Trophoblast cell (in vitro differentiated cells and primary cell): ENCODE results near the gene TTYH2.
A peak's percentile ranks its signal among the peaks of the same experiment; 100 is the strongest.

Experiments
- DNase-seq, 2 donors: peaks; one replicate each; pipeline ENCODE4 v3.0.0-alpha.2; 2016
- H2AFZ ChIP-seq: 2 replicates; pipeline ENCODE4 v1.6.1; 2013; ENCODE audit warnings: low read length, moderate library complexity, mild to moderate bottlenecking; ENCODE audit not compliant: insufficient read depth, poor library complexity
- H2AK5ac ChIP-seq: 2 replicates; pipeline ENCODE4 v1.6.1; 2013; ENCODE audit warnings: mild to moderate bottlenecking, low read length
- H2BK120ac ChIP-seq: 2 replicates; pipeline ENCODE4 v1.6.1; 2013; ENCODE audit warnings: low read length, mild to moderate bottlenecking, moderate library complexity; ENCODE audit not compliant: insufficient read depth, poor library complexity
- H2BK12ac ChIP-seq: 2 replicates; pipeline ENCODE4 v1.6.1; 2013; ENCODE audit warnings: mild to moderate bottlenecking, low read length, moderate library complexity
- H2BK5ac ChIP-seq: 2 replicates; pipeline ENCODE4 v1.6.1; 2013; ENCODE audit warnings: low read length, low read depth, moderate library complexity, mild to moderate bottlenecking; ENCODE audit not compliant: poor library complexity
- H3K14ac ChIP-seq: 2 replicates; pipeline ENCODE4 v1.6.1; 2013; ENCODE audit warnings: mild to moderate bottlenecking, low read length
- H3K18ac ChIP-seq: 2 replicates; pipeline ENCODE4 v1.6.1; 2013; ENCODE audit warnings: mild to moderate bottlenecking, low read length
- H3K23ac ChIP-seq: 2 replicates; pipeline ENCODE4 v1.6.1; 2013; ENCODE audit warnings: low read length
- H3K27ac ChIP-seq: 2 replicates; pipeline ENCODE4 v1.5.1; 2013; ENCODE audit warnings: low read depth, mild to moderate bottlenecking, inconsistent platforms, low read length, moderate library complexity
- H3K27me3 ChIP-seq: 2 replicates; pipeline ENCODE4 v1.6.1; 2013; ENCODE audit warnings: inconsistent platforms, mild to moderate bottlenecking, low read length, moderate library complexity; ENCODE audit not compliant: insufficient read depth
- H3K36me3 ChIP-seq, 2 experiments: 1 replicate in 1 of 2; 2 replicates in 1 of 2; pipeline ENCODE4 v1.6.1; 2013; ENCODE audit warnings: low read length in 2 of 2, mild to moderate bottlenecking in 2 of 2, moderate library complexity in 1 of 2; ENCODE audit not compliant: insufficient read depth in 2 of 2, control insufficient read depth in 1 of 2
- H3K4ac ChIP-seq: 2 replicates; pipeline ENCODE4 v1.6.1; 2013; ENCODE audit warnings: low read depth, mild to moderate bottlenecking, low read length, moderate library complexity
- H3K4me1 ChIP-seq, 2 experiments: 1 replicate in 1 of 2; 2 replicates in 1 of 2; pipeline ENCODE4 v1.6.1; 2013; ENCODE audit warnings: low read length in 2 of 2, mild to moderate bottlenecking in 2 of 2, moderate library complexity in 1 of 2; ENCODE audit not compliant: insufficient read depth in 2 of 2, control insufficient read depth in 1 of 2
- H3K4me2 ChIP-seq: 2 replicates; pipeline ENCODE4 v1.6.1; 2013; ENCODE audit warnings: inconsistent platforms, mild to moderate bottlenecking, low read length, moderate library complexity
- H3K4me3 ChIP-seq: 2 replicates; pipeline ENCODE4 v1.5.1; 2013; ENCODE audit warnings: mild to moderate bottlenecking, low read depth, low read length, inconsistent platforms
- H3K79me1 ChIP-seq: one replicate; pipeline ENCODE4 v1.6.1; 2013; ENCODE audit warnings: low read length
- H3K79me2 ChIP-seq: 2 replicates; pipeline ENCODE4 v1.6.1; 2013; ENCODE audit warnings: low read length, mild to moderate bottlenecking; ENCODE audit not compliant: control insufficient read depth, insufficient read depth, poor library complexity
- H3K9ac ChIP-seq: 2 replicates; pipeline ENCODE4 v1.6.1; 2013; ENCODE audit warnings: mild to moderate bottlenecking, low read length
- H3K9me3 ChIP-seq: 2 replicates; pipeline ENCODE4 v1.6.1; 2013; ENCODE audit warnings: low read depth, mild to moderate bottlenecking, control low read depth, inconsistent platforms, low read length; ENCODE audit not compliant: insufficient read depth
- H4K12ac ChIP-seq: 2 replicates; pipeline ENCODE4 v1.6.1; 2013; ENCODE audit warnings: low read depth, mild to moderate bottlenecking, low read length, moderate library complexity
- H4K8ac ChIP-seq: 2 replicates; pipeline ENCODE4 v1.6.1; 2013; ENCODE audit warnings: low read depth, mild to moderate bottlenecking, low read length, moderate library complexity
- H4K91ac ChIP-seq: one replicate; pipeline ENCODE4 v1.6.1; 2013; ENCODE audit warnings: low read depth, mild to moderate bottlenecking, low read length, moderate library complexity
- WGBS: extraction: QIAGEN DNeasy Blood & Tissue Kit; methylation state at CpG from one replicate; pipeline ENCODE4 v1.1.7; 2013; ENCODE audit warnings: missing lambda C conversion rate; ENCODE audit not compliant: insufficient read length, insufficient coverage; ENCODE audit errors: extremely low coverage; 5-methylcytosine and 5-hydroxymethylcytosine counted together

TTYH2 gene

DNA sequence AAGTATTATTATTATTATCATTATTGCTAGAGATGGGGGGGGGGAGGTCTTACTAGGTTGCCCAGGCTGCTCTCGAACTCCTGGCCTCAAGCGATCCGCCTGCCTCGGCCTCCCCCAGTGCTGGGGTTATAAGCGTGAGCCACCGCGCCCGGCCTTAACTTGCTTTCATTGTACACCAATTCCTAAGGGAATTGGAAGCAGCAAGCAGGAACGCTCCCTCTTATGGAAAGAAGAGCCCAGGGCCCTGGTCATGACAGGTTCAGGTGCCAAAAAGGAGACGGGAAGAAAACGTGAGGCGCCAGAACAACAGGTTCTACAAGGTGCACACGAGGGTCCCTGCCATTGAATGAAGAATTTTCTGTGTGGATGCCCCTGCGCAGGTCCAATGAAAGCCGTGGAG lies 10.4 kb upstream of the TTYH2 start:
- Histone ChIP-seq H2BK5ac (no peak overlapping the region), H2BK12ac (no peak overlapping the region), H4K12ac (no peak overlapping the region), H3K23ac (no peak overlapping the region), H3K4me1 (peaks cover 8 to 19% of the 10 kb centered on the region in 2 experiments), H3K79me2 (peaks cover 11% of the 10 kb centered on the region), H3K4ac (no peak overlapping the region), H3K36me3 (peaks cover 26% of the 10 kb centered on the region in 2 experiments), H3K18ac (no peak overlapping the region), H2BK120ac (no peak overlapping the region), H3K14ac (no peak overlapping the region), H3K79me1 (peaks cover 6% of the 10 kb centered on the region), H4K8ac (peak overlapping the region; percentile 8), H3K9me3 (no peaks in the 10 kb centered on the region), H2AK5ac (no peak overlapping the region), H3K9ac (no peak overlapping the region), H3K4me2 (peak overlapping the region; percentile 63), H4K91ac (no peak overlapping the region), H3K4me3 (no peak overlapping the region), H2AFZ (peak overlapping the region; percentile 21), H3K27me3 (no peaks in the 10 kb centered on the region), H3K27ac (no peak overlapping the region)
- WGBS, result no CpG with 5 or more reads among the region's 15 CpGs
- DNase-seq, result no peak

DNA sequence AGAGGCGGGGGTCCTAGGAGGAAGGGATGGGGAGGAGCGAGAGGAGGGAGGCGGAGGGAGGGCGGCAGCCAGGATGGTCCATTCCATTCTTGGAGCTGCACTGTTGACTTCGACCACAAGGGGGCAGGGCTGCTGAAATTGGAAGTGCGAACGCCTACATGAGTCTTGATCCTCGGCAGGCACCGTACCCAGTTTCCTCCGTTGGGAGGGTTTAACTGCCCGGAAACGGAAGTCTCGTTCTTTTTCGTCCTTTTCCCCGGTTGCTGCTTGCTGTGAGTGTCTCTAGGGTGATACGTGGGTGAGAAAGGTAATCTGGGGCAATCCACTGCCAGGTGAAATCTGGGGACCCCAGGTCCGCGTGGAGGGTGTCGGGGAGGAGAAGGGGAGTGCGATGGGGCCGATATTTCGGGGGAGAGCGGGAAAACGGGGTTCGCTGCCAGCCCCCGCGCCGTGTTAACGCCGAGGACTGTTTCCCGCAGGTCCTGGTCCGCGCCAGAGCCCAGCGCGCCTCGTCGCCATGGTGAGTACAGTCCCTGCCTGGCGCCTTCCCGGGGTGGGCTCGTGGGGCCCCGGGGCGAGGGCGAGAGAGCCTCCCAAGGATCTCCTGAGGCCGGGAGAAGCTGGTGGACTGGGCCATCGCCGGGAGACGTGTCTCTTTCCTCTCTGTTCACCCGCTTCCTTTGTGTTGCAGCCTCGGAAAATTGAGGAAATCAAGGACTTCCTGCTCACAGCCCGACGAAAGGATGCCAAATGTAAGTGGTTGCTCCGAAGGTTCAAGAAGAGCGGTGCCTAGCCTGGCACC lies 9.7 kb upstream of the TTYH2 start, which contains the start of gene RPL38:
Gene RPL38 (plus strand): TSS at position 240 of the 802 bp plus-strand sequence. CDS start 278 bp downstream, at position 518.
- Histone ChIP-seq H2AFZ (peak within 1 kb of the TSS; percentile 54), H3K4me3 (peak within 1 kb of the TSS; percentile 94), H3K4me1 (peaks cover 8 to 24% of the 10 kb centered on the region in 2 experiments), H2AK5ac (peak within 1 kb of the TSS; percentile 33), H3K79me2 (peaks cover 11% of the 10 kb centered on the region), H3K9ac (peak within 1 kb of the TSS; percentile 92), H4K8ac (peak within 1 kb of the TSS; percentile 91), H3K9me3 (no peaks in the 10 kb centered on the region), H2BK12ac (peak within 1 kb of the TSS; percentile 16), H3K27me3 (no peaks in the 10 kb centered on the region), H2BK5ac (peak within 1 kb of the TSS; percentile 53), H3K4ac (peak within 1 kb of the TSS; percentile 85), H3K18ac (peak within 1 kb of the TSS; percentile 55), H3K14ac (peak within 1 kb of the TSS; percentile 88), H3K36me3 (peaks cover 29 to 33% of the 10 kb centered on the region in 2 experiments), H3K79me1 (peaks cover 6% of the 10 kb centered on the region), H4K12ac (peak within 1 kb of the TSS; percentile 75), H3K4me2 (peak within 1 kb of the TSS; percentile 81), H4K91ac (peak within 1 kb of the TSS; percentile 74), H3K27ac (peak within 1 kb of the TSS; percentile 20), H2BK120ac (peak within 1 kb of the TSS; percentile 37), H3K23ac (no peak within 1 kb of the TSS)
- no CpG with 5 or more reads among the region's 53 CpGs for whole genome bisulfite sequencing
- DNase-seq, result peak; percentile 94 to 99

DNA sequence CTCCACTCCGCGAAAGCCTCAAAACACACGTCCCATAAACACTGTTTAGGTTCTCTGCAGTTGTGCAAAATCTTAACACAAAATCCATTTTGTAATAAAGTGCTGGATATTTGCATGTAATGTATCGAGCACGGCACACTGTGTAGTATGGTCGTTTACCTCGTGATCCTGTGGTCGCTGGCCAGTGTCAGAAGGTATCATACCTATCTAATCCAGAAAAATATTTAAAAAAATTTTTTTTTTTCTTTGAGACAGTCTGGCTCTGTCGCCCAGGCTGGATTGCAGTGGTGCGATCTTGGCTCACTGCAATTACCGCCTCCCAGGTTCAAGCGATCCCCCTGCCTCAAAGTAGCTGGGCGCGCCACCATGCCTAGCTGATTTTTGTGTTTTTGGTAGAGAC lies 8.9 kb upstream of the TTYH2 start:
- H4K12ac ChIP-seq, result no peak overlapping the region
- WGBS, result no CpG with 5 or more reads among the region's 14 CpGs

DNA sequence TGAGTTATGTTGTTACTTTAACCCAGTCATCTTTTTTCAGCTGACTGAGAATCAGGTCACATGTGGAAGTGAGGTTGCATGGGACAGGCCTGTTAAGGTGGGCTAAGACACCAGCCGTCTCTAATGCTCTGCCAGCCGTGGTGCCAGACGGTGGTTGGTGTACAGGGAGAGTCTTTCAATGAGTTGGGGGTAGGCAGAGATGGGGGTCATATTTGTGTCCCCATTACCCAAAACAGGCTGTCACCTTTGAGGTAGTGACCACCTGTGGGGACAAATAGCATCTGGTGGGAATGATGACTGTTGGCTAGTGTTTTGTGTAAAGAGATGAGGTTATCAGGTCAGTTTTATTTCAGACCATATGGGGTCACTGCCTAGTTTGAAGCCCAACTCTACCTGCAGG lies 8.1 kb upstream of the TTYH2 start:
- Histone ChIP-seq H3K79me1 (peaks cover 8% of the 10 kb centered on the region), H3K27ac (no peak overlapping the region)

More for the DNA sequence above, 8.9 kb upstream of the TTYH2 start:
- H3K18ac ChIP-seq, result no peak overlapping the region
- no peak overlapping the region for H3K23ac ChIP-seq
- peaks cover 31 to 40% of the 10 kb centered on the region in 2 experiments for H3K36me3 ChIP-seq
- peak overlapping the region; percentile 94 for H3K4me3 ChIP-seq
- peaks cover 11% of the 10 kb centered on the region for H3K79me2 ChIP-seq
- no peak overlapping the region for H4K91ac ChIP-seq
- H3K4me2 ChIP-seq, result peak overlapping the region; percentile 81
- H3K27me3 ChIP-seq, result no peaks in the 10 kb centered on the region
- no peak overlapping the region for H2AFZ ChIP-seq
- no peak overlapping the region for H3K27ac ChIP-seq
- H2BK12ac ChIP-seq, result no peak overlapping the region
- no peaks in the 10 kb centered on the region for H3K9me3 ChIP-seq
- H3K4me1 ChIP-seq, result peaks cover 8 to 26% of the 10 kb centered on the region in 2 experiments
- H4K8ac ChIP-seq, result peak overlapping the region; percentile 91
- peaks cover 6% of the 10 kb centered on the region for H3K79me1 ChIP-seq
- DNase-seq, result no peak
- peak overlapping the region; percentile 92 for H3K9ac ChIP-seq
- H3K14ac ChIP-seq, result no peak overlapping the region
- H2BK120ac ChIP-seq, result no peak overlapping the region
- H2AK5ac ChIP-seq, result no peak overlapping the region
- H3K4ac ChIP-seq, result peak overlapping the region; percentile 85
- no peak overlapping the region for H2BK5ac ChIP-seq

More for the DNA sequence above, 8.1 kb upstream of the TTYH2 start:
- H2BK5ac ChIP-seq, result no peak overlapping the region
- H3K4ac ChIP-seq, result peak overlapping the region; percentile 35
- no peak overlapping the region for H3K18ac ChIP-seq
- no peak for DNase-seq
- H3K27me3 ChIP-seq, result no peaks in the 10 kb centered on the region
- H3K36me3 ChIP-seq, result peaks cover 37 to 47% of the 10 kb centered on the region in 2 experiments
- WGBS, result no CpG with 5 or more reads among the region's 3 CpGs
- no peak overlapping the region for H3K9ac ChIP-seq
- H2BK12ac ChIP-seq, result no peak overlapping the region
- H3K4me3 ChIP-seq, result no peak overlapping the region
- H3K79me2 ChIP-seq, result peaks cover 11% of the 10 kb centered on the region
- no peak overlapping the region for H3K23ac ChIP-seq
- H3K4me2 ChIP-seq, result peak overlapping the region; percentile 81
- H3K14ac ChIP-seq, result no peak overlapping the region
- no peak overlapping the region for H2AFZ ChIP-seq
- peaks cover 12 to 31% of the 10 kb centered on the region in 2 experiments for H3K4me1 ChIP-seq
- no peaks in the 10 kb centered on the region for H3K9me3 ChIP-seq
- no peak overlapping the region for H2AK5ac ChIP-seq
- H2BK120ac ChIP-seq, result no peak overlapping the region
- H4K12ac ChIP-seq, result no peak overlapping the region
- no peak overlapping the region for H4K8ac ChIP-seq
- H4K91ac ChIP-seq, result no peak overlapping the region
